Kidney epithelial cell (primary cell): ENCODE results near the gene RBM26. TPM values are rescaled to one million over a fixed set of nuclear protein-coding genes. Genes with fewer than 3 reads are reported as not detected.

ENCODE experiments used
- DNase-seq: peaks from one replicate; pipeline ENCODE4 v3.0.0-alpha.2; 2010; ENCODE audit warnings: low read depth
- H3K27me3 ChIP-seq: 2 replicates; pipeline ENCODE4 v1.6.0; 2011; ENCODE audit warnings: low read length; ENCODE audit not compliant: control insufficient read depth, insufficient read depth
- H3K36me3 ChIP-seq: 2 replicates; pipeline ENCODE4 v1.5.1; 2011; ENCODE audit warnings: low read length; ENCODE audit not compliant: control insufficient read depth, insufficient read depth
- H3K4me3 ChIP-seq: 2 replicates; pipeline ENCODE4 v1.5.1; 2011; ENCODE audit warnings: low read depth, mild to moderate bottlenecking, control low read depth, low read length
- total RNA-seq: library from RNA; depleted of rRNA; stranded (reverse); fragments of >200 nt; gene quantifications from 2 replicates; pipeline ENCODE4 v1.2.3, GENCODE V29; 2015
- TF ChIP-seq, protein P1 (sequence below): IDR thresholded peaks from 2 replicates; pipeline ENCODE4 v1.5.1; 2011; ENCODE audit warnings: mild to moderate bottlenecking, moderate library complexity, low read length, control low read depth, inconsistent platforms; ENCODE audit not compliant: insufficient read depth, poor library complexity, severe bottlenecking

The RBM26 gene, protein sequence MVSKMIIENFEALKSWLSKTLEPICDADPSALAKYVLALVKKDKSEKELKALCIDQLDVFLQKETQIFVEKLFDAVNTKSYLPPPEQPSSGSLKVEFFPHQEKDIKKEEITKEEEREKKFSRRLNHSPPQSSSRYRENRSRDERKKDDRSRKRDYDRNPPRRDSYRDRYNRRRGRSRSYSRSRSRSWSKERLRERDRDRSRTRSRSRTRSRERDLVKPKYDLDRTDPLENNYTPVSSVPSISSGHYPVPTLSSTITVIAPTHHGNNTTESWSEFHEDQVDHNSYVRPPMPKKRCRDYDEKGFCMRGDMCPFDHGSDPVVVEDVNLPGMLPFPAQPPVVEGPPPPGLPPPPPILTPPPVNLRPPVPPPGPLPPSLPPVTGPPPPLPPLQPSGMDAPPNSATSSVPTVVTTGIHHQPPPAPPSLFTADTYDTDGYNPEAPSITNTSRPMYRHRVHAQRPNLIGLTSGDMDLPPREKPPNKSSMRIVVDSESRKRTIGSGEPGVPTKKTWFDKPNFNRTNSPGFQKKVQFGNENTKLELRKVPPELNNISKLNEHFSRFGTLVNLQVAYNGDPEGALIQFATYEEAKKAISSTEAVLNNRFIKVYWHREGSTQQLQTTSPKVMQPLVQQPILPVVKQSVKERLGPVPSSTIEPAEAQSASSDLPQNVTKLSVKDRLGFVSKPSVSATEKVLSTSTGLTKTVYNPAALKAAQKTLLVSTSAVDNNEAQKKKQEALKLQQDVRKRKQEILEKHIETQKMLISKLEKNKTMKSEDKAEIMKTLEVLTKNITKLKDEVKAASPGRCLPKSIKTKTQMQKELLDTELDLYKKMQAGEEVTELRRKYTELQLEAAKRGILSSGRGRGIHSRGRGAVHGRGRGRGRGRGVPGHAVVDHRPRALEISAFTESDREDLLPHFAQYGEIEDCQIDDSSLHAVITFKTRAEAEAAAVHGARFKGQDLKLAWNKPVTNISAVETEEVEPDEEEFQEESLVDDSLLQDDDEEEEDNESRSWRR
- 24.7 and 25.6 TPM in 2 replicates for total RNA-seq

DNA sequence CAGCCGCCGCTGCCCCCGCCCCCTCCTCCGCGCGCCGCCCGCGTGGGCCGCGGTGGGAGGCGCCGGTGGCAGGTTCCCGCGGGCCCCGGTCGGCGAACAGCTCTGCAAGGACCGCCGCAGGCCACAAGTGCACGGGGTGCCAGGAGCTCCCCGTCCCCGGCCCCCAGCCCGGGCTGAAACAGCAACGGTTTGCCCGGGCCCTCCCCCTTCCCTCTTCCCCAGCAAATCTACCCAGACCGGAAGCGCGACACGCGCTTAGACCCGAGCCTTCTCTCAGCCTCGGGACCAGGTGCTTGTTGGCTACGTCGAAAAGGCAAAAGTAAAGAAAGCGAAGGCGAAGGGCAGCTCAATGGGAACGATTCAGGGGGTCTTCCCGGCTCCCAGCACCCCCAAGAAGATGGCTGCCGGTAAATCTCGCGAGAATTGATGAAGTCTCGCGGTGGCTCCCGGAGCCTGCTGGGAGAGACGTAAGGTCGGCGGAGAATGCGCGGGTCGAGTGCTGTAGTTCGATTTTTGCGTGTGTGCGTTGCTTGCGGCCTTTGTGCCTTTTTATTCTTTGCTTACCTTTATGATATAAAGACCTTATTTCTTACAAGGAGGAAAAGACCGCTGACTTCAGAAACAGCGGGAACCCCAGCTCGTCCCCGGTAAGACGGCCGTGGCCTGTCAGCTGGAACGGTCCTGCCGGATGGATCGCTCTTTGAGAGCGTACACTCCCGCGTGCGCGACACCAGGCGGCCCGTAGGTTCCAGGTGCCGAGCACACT, at the start of gene RBM26:
Gene RBM26 (minus strand): TSS at position 425 of the 766 bp plus-strand sequence. CDS start 481 bp downstream, outside the sequence.
- DNase-seq = peak; percentile 78
- Histone ChIP-seq H3K36me3 (no peaks in the 10 kb centered on the region), H3K27me3 (no peaks in the 10 kb centered on the region), H3K4me3 (peak within 1 kb of the TSS; percentile 86)
- TF ChIP-seq, protein P1, sequence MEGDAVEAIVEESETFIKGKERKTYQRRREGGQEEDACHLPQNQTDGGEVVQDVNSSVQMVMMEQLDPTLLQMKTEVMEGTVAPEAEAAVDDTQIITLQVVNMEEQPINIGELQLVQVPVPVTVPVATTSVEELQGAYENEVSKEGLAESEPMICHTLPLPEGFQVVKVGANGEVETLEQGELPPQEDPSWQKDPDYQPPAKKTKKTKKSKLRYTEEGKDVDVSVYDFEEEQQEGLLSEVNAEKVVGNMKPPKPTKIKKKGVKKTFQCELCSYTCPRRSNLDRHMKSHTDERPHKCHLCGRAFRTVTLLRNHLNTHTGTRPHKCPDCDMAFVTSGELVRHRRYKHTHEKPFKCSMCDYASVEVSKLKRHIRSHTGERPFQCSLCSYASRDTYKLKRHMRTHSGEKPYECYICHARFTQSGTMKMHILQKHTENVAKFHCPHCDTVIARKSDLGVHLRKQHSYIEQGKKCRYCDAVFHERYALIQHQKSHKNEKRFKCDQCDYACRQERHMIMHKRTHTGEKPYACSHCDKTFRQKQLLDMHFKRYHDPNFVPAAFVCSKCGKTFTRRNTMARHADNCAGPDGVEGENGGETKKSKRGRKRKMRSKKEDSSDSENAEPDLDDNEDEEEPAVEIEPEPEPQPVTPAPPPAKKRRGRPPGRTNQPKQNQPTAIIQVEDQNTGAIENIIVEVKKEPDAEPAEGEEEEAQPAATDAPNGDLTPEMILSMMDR = no peak

DNA sequence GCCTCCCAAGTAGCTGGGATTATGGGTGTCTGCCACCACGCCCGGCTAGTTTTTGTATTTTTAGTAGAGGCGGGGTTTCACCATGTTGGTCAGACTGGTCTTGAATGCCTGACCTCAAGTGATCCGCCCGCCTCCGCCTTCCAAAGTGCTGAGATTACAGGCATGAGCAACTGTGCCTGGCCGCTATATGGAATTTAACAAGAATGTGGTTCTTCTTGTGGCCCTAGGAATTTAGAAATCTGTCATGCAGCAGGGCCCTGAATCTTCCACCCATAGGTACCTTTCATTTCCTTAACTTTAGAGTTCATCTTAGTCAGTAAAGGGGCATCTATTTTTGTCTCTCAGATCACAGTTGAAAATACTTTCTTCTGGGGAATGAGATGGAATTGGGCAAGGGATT, 49.3 kb upstream of the RBM26 start:
- DNase-seq = no peak
- Histone ChIP-seq H3K4me3 (no peak overlapping the region), H3K36me3 (no peaks in the 10 kb centered on the region), H3K27me3 (no peaks in the 10 kb centered on the region)
- TF ChIP-seq, protein P1 = no peak

DNA sequence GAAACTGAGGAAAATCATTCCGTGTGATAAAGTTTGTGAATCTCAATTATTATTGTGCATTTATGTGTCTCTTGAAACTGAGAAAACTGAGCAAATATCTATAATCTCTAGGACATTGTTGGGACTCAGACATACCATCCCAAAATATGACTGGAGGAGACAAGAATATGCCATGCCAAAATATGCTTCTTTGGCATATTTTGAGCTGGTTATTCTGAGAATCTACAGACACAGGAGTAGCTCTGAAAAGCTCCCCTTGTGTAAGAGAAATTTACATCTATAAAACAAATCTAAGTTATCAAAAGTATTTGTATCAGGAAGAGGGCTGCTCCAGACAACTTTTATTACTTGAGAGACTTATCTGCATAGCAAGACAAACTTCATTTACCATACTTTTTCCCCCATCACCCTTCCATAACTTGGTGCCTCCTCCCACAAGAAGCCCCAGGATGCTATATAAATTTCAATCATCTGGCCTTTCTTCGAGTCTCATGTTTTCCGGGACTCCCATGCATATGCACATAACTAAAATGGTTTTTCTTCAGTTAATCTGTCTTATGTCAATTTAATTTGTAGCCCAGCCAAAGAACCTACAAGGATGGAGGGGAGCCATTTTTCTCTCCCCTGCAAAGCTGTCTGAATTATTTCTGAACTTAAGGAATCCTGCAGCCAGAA, 46.3 kb upstream of the RBM26 start:
- TF ChIP-seq, protein P1 = no peak
- H3K36me3 ChIP-seq = no peaks in the 10 kb centered on the region
- no peak for DNase-seq
- H3K27me3 ChIP-seq = no peaks in the 10 kb centered on the region
- H3K4me3 ChIP-seq = no peak overlapping the region

DNA sequence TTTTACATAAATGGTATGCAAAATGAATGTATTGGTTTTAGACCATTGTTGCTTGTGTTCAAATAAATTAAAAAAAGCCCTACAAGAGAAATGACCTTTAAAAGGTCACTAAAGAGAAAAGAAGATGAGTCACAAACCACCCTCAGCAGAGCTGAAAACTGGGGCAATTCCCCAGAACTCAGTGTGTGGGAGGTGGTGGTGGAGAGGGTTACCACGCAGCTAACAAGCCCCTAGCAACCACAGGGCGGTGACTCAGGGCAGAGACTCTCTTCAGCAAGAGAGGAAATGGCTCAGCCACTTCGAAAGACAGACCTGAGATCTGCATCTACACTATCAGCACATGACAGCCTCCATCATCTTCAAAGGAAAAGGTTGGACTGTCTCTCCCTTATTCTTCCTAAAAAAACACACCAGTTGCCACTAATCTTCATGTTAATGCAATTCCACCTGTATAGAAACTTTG, 45.5 kb upstream of the RBM26 start:
- no peak overlapping the region for H3K4me3 ChIP-seq
- DNase-seq = peak; percentile 92
- no peaks in the 10 kb centered on the region for H3K27me3 ChIP-seq
- no peaks in the 10 kb centered on the region for H3K36me3 ChIP-seq
- TF ChIP-seq, protein P1 = no peak

DNA sequence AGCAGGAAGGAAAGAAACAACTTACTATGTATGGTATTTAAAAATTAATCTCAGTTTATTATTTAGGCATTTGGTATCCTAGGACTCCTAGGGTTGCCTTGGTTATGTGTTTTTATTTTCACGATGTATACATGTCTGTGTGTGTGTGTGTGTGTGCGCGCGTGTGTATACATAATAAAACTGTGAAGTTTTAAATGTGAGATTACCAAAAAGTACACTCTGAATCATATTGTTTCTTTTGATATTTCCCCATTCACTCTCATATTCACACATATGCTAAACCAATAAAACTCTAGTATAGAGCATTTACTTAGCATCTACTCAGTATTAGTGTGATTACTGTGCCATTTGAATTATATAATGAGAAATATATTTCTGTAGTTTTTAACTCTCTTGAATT, 44.1 kb upstream of the RBM26 start:
- DNase-seq = no peak
- no peaks in the 10 kb centered on the region for H3K36me3 ChIP-seq
- no peaks in the 10 kb centered on the region for H3K27me3 ChIP-seq
- TF ChIP-seq, protein P1 = no peak
- no peak overlapping the region for H3K4me3 ChIP-seq
